H9 (cell line): ENCODE data around the gene MC1R. TPM values are rescaled to one million over a fixed set of nuclear protein-coding genes. Genes with fewer than 3 reads are reported as not detected.
"Not testable (repeated sequence)": the region's sequence is repeated elsewhere in the genome, so short reads cannot be mapped to it uniquely, and the experiment has no call there.

ENCODE experiments used
- DNase-seq: peaks from one replicate; pipeline ENCODE4 v3.0.0-alpha.2; 2017
- H2AFZ ChIP-seq: one replicate; pipeline ENCODE4 v1.6.1; 2013; ENCODE audit warnings: mild to moderate bottlenecking, low read length, control low read depth, moderate library complexity
- H2AK5ac ChIP-seq: 2 replicates; pipeline ENCODE4 v1.6.1; 2013; ENCODE audit warnings: low read length, control low read depth, mixed read lengths; ENCODE audit not compliant: insufficient read length
- H2BK120ac ChIP-seq: one replicate; pipeline ENCODE4 v1.6.1; 2013; ENCODE audit warnings: low read depth, mild to moderate bottlenecking, low read length, control low read depth, inconsistent platforms; ENCODE audit not compliant: poor library complexity, severe bottlenecking
- H2BK12ac ChIP-seq: 2 replicates; pipeline ENCODE4 v1.6.1; 2013; ENCODE audit warnings: low read length, control low read depth, mixed read lengths, low read depth; ENCODE audit not compliant: insufficient read length
- H2BK15ac ChIP-seq: 2 replicates; pipeline ENCODE4 v1.6.1; 2013; ENCODE audit warnings: low read depth, low read length, control low read depth
- H2BK20ac ChIP-seq: one replicate; pipeline ENCODE4 v1.6.1; 2013; ENCODE audit warnings: low read depth, mild to moderate bottlenecking, low read length, control low read depth, inconsistent platforms; ENCODE audit not compliant: poor library complexity, severe bottlenecking
- H2BK5ac ChIP-seq: 2 replicates; pipeline ENCODE4 v1.6.1; 2013; ENCODE audit warnings: low read length, control low read depth, mixed read lengths; ENCODE audit not compliant: insufficient read length
- H3K14ac ChIP-seq: 2 replicates; pipeline ENCODE4 v1.6.1; 2013; ENCODE audit warnings: low read length, control low read depth; ENCODE audit not compliant: insufficient read depth
- H3K18ac ChIP-seq: 2 replicates; pipeline ENCODE4 v1.6.1; 2013; ENCODE audit warnings: low read depth, mild to moderate bottlenecking, mixed read lengths, low read length, control low read depth; ENCODE audit not compliant: insufficient read length
- H3K23ac ChIP-seq: 2 replicates; pipeline ENCODE4 v1.6.1; 2013; ENCODE audit warnings: low read length, control low read depth, mixed read lengths, low read depth; ENCODE audit not compliant: insufficient read length
- H3K23me2 ChIP-seq: 2 replicates; pipeline ENCODE4 v1.6.1; 2013; ENCODE audit warnings: low read depth, mild to moderate bottlenecking, mixed read lengths, low read length, control low read depth; ENCODE audit not compliant: insufficient read length, poor library complexity, severe bottlenecking
- H3K27ac ChIP-seq: 2 replicates; pipeline ENCODE4 v1.5.1; 2013; ENCODE audit warnings: low read length, control low read depth, mixed read lengths, low read depth; ENCODE audit not compliant: insufficient read length
- H3K27me3 ChIP-seq: 2 replicates; pipeline ENCODE4 v1.6.1; 2013; ENCODE audit warnings: low read length, control low read depth, inconsistent platforms; ENCODE audit not compliant: insufficient read depth
- H3K4ac ChIP-seq: 2 replicates; pipeline ENCODE4 v1.6.1; 2013; ENCODE audit warnings: low read depth, mild to moderate bottlenecking, control low read depth, inconsistent platforms, low read length, moderate library complexity
- H3K4me1 ChIP-seq: 2 replicates; pipeline ENCODE4 v1.6.1; 2013; ENCODE audit warnings: low read length, control low read depth, inconsistent platforms; ENCODE audit not compliant: insufficient read depth
- H3K4me2 ChIP-seq: 2 replicates; pipeline ENCODE4 v1.6.1; 2013; ENCODE audit warnings: low read length, control low read depth, mixed read lengths; ENCODE audit not compliant: insufficient read length, insufficient read depth
- H3K56ac ChIP-seq: 2 replicates; pipeline ENCODE4 v1.6.1; 2013; ENCODE audit warnings: low read depth, mild to moderate bottlenecking, mixed read lengths, low read length, control low read depth; ENCODE audit not compliant: insufficient read length
- H3K79me1 ChIP-seq: 2 replicates; pipeline ENCODE4 v1.6.1; 2013; ENCODE audit warnings: low read depth, mild to moderate bottlenecking, moderate library complexity, low read length, control low read depth, inconsistent platforms; ENCODE audit not compliant: insufficient read depth, poor library complexity, severe bottlenecking
- H3K79me2 ChIP-seq: 2 replicates; pipeline ENCODE4 v1.6.1; 2013; ENCODE audit warnings: low read length, control low read depth, inconsistent platforms; ENCODE audit not compliant: insufficient read depth
- H3K9ac ChIP-seq: 2 replicates; pipeline ENCODE4 v1.6.1; 2013; ENCODE audit warnings: low read length, control low read depth, mixed read lengths; ENCODE audit not compliant: insufficient read length; ENCODE audit errors: extremely low read depth
- H3K9me3 ChIP-seq: one replicate; pipeline ENCODE4 v1.6.1; 2013; ENCODE audit warnings: low read depth, low read length, inconsistent platforms; ENCODE audit not compliant: control insufficient read depth
- H3T11ph ChIP-seq: one replicate; pipeline ENCODE4 v1.6.1; 2013; ENCODE audit warnings: mild to moderate bottlenecking, low read length, control low read depth, inconsistent platforms
- H4K20me1 ChIP-seq: one replicate; pipeline ENCODE4 v1.6.1; 2013; ENCODE audit not compliant: control insufficient read depth, insufficient read length, insufficient read depth
- H4K5ac ChIP-seq: 2 replicates; pipeline ENCODE4 v1.6.1; 2013; ENCODE audit warnings: low read depth, mild to moderate bottlenecking, mixed read lengths, low read length, control low read depth; ENCODE audit not compliant: insufficient read length
- H4K8ac ChIP-seq: replicated peaks from 2 replicates; pipeline ENCODE4 v1.6.1; 2013; ENCODE audit warnings: low read length, control low read depth, mixed read lengths, low read depth; ENCODE audit not compliant: insufficient read length
- H4K91ac ChIP-seq: 2 replicates; pipeline ENCODE4 v1.6.1; 2013; ENCODE audit warnings: low read depth, mild to moderate bottlenecking, moderate library complexity, mixed read lengths, low read length, control low read depth; ENCODE audit not compliant: insufficient read length
- H3K27ac Mint-ChIP-seq, 3 experiments: 2 replicates in 2 of 3; 3 replicates in 1 of 3; pipeline ENCODE4 v1.8.0; 2020 to 2021; ENCODE audit warnings: mixed read lengths in 3 of 3, mild to moderate bottlenecking in 1 of 3, moderate library complexity in 1 of 3
- H3K27me3 Mint-ChIP-seq: 2 replicates; pipeline ENCODE4 v1.8.0; 2021; ENCODE audit warnings: low read depth, mild to moderate bottlenecking, moderate library complexity, mixed read lengths
- H3K36me3 Mint-ChIP-seq, 3 experiments: 2 replicates in 2 of 3; 3 replicates in 1 of 3; pipeline ENCODE4 v1.8.0; 2020 to 2021; ENCODE audit warnings: low read depth in 3 of 3, mixed read lengths in 3 of 3; ENCODE audit not compliant: insufficient read depth in 1 of 3
- H3K4me1 Mint-ChIP-seq, 2 experiments: 2 replicates each; pipeline ENCODE4 v1.8.0; 2020; ENCODE audit warnings: mixed read lengths in 2 of 2
- H3K4me3 Mint-ChIP-seq, 2 experiments: 2 replicates in 1 of 2; 3 replicates in 1 of 2; pipeline ENCODE4 v1.8.0; 2020 to 2021; ENCODE audit warnings: mild to moderate bottlenecking in 2 of 2, mixed read lengths in 2 of 2, moderate library complexity in 1 of 2
- H3K9me3 Mint-ChIP-seq, 2 experiments: 2 replicates in 1 of 2; 3 replicates in 1 of 2; pipeline ENCODE4 v1.8.0; 2020; ENCODE audit warnings: mild to moderate bottlenecking in 2 of 2, mixed read lengths in 2 of 2, moderate library complexity in 1 of 2
- WGBS: extraction: QIAGEN DNeasy Blood & Tissue Kit; methylation state at CpG from one replicate; pipeline ENCODE4 v1.1.7; 2013; ENCODE audit warnings: missing lambda C conversion rate, low lambda C conversion rate, mixed read lengths; ENCODE audit not compliant: insufficient read length; ENCODE audit errors: extremely low coverage; 5-methylcytosine and 5-hydroxymethylcytosine counted together
- total RNA-seq: library from RNA; stranded (reverse); gene quantifications from 2 replicates; pipeline ENCODE4 v1.2.1, GENCODE V29; 2021
- TF ChIP-seq, protein P1 (sequence below): fragments of 200-600 bp; sonication (generic); conservative IDR thresholded peaks from 3 replicates; pipeline ENCODE4 v1.8.0; 2021; ENCODE audit warnings: antibody characterized with exemption, mild to moderate bottlenecking

The MC1R gene
- total RNA-seq, 1 experiment from 2014 or later, result 4.7 TPM

DNA sequence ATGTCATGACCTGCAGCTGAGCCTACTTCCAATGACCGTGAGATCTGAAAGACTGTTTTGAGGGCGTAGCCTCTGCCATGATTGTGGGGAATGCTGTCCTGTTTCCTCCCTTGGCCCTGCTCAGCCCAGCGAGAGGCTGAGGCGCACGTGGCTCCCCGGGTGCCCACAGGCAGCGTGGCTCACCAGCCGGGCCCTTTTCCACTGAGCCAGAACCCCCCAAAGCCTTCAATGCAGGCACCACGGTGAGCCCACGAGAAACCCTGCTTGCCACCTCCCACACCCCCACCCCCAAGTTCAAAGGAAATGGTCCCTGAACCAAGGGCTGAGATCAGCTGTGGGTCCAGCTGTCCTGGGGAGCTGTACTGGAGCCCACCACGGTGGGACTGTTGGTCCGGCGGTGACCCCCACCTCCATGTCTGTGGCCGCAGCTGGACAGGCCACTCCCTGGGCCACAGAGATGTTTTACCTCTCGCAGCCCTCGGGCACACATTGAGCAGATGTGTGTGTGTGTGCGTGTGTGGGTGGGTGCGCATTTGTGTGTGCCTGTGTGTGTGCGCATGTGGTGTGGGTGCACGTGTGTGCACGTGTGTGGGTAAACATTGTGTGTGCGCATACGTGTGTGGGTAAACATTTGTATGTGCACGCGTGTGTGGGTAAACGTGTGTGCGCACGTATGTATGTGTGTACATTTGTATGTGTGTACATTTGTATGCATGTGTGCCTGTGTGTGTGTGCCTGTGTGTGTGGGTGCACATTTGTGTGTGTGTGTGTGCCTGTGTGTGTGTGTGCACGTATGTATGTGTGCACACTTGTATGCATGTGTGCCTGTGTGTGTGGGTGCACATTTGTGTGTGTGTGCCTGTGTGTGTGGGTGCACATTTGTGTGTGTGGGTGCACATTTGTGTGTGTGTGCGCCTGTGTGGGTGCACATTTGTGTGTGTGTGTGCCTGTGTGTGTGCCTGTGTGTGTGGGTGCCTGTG is 5.0 kb upstream of the MC1R start:
- H3K4me2 ChIP-seq, result no peak overlapping the region
- no peak overlapping the region for H4K91ac ChIP-seq
- H3K14ac ChIP-seq, result no peak overlapping the region
- WGBS, result no CpG with 5 or more reads among the region's 30 CpGs
- no peak overlapping the region for H3K56ac ChIP-seq
- no peak overlapping the region for H2AFZ ChIP-seq
- peaks cover 8% of the 10 kb centered on the region for H3K23me2 ChIP-seq
- no peak overlapping the region for H2AK5ac ChIP-seq
- no peak overlapping the region for H3K23ac ChIP-seq
- DNase-seq, result no peak
- TF ChIP-seq, protein P1, sequence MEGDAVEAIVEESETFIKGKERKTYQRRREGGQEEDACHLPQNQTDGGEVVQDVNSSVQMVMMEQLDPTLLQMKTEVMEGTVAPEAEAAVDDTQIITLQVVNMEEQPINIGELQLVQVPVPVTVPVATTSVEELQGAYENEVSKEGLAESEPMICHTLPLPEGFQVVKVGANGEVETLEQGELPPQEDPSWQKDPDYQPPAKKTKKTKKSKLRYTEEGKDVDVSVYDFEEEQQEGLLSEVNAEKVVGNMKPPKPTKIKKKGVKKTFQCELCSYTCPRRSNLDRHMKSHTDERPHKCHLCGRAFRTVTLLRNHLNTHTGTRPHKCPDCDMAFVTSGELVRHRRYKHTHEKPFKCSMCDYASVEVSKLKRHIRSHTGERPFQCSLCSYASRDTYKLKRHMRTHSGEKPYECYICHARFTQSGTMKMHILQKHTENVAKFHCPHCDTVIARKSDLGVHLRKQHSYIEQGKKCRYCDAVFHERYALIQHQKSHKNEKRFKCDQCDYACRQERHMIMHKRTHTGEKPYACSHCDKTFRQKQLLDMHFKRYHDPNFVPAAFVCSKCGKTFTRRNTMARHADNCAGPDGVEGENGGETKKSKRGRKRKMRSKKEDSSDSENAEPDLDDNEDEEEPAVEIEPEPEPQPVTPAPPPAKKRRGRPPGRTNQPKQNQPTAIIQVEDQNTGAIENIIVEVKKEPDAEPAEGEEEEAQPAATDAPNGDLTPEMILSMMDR, result no peak
- H4K5ac ChIP-seq, result no peak overlapping the region
- peaks cover 1% of the 10 kb centered on the region for H3K27me3 Mint-ChIP-seq
- H3K27ac Mint-ChIP-seq, result peak overlapping the region in 2 of 3 experiments; percentile 44 to 91; a peak in 2 of 7 replicates
- no peaks in the 10 kb centered on the region for H4K20me1 ChIP-seq
- no peak overlapping the region for H4K8ac ChIP-seq
- H2BK20ac ChIP-seq, result no peak overlapping the region
- H3K18ac ChIP-seq, result no peak overlapping the region
- no peak overlapping the region for H2BK12ac ChIP-seq
- peaks cover 3 to 11% of the 10 kb centered on the region in 2 experiments; a peak in 3 of 4 replicates for H3K4me1 Mint-ChIP-seq
- no peak overlapping the region for H3T11ph ChIP-seq
- no peaks in the 10 kb centered on the region for H3K9me3 ChIP-seq
- no peak overlapping the region for H3K27ac ChIP-seq
- no peak overlapping the region for H2BK5ac ChIP-seq
- H2BK15ac ChIP-seq, result no peak overlapping the region
- no peaks in the 10 kb centered on the region for H3K4me1 ChIP-seq
- H3K9me3 Mint-ChIP-seq, result peaks cover 1 to 2% of the 10 kb centered on the region in 2 experiments; a peak in 2 of 5 replicates
- peaks cover 15 to 22% (median 22%) of the 10 kb centered on the region in 3 experiments; a peak in 6 of 7 replicates for H3K36me3 Mint-ChIP-seq
- H3K79me2 ChIP-seq, result no peaks in the 10 kb centered on the region
- H3K4ac ChIP-seq, result no peak overlapping the region
- no peaks in the 10 kb centered on the region for H3K79me1 ChIP-seq
- H3K9ac ChIP-seq, result no peak overlapping the region
- H3K27me3 ChIP-seq, result no peaks in the 10 kb centered on the region
- H2BK120ac ChIP-seq, result no peak overlapping the region
- H3K4me3 Mint-ChIP-seq, result peak overlapping the region in 1 of 2 experiments; percentile 14; a peak in 1 of 5 replicates

DNA sequence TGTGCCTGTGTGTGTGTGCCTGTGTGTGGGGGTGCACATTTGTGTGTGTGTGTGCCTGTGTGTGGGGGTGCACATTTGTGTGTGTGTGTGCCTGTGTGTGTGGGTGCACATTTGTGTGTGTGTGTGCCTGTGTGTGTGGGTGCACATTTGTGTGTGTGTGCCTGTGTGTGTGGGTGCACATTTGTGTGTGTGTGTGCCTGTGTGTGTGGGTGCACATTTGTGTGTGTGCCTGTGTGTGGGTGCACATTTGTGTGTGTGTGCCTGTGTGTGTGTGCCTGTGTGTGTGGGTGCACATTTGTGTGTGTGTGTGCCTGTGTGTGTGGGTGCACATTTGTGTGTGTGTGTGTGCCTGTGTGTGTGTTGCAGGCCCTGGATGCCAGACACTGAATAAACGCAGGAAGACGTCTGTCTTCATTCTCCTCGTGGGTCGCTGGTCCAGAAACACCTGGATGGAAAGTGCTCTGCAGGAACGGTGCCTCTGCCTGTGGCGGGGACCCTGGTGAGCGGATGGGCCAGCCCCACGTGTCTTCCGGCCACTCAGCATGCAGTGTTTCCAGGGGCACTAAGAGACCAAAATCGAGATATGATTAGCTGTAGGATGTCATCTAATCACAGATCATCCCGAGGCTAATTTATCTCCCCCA is 3.9 kb upstream of the MC1R start:
- not testable (repeated sequence) for H3K79me2 ChIP-seq, H3K9me3 Mint-ChIP-seq, H2BK20ac ChIP-seq, H3K27ac ChIP-seq, H3K9ac ChIP-seq, H4K91ac ChIP-seq, H3K9me3 ChIP-seq, H2BK5ac ChIP-seq, H3K4ac ChIP-seq, H4K8ac ChIP-seq, H3K14ac ChIP-seq, H3K4me2 ChIP-seq, H2AK5ac ChIP-seq, H4K5ac ChIP-seq, H3K4me3 Mint-ChIP-seq, H3K23ac ChIP-seq, H3K79me1 ChIP-seq, H3K4me1 ChIP-seq, H2BK15ac ChIP-seq, DNase-seq, H2BK120ac ChIP-seq, H2AFZ ChIP-seq, H3K56ac ChIP-seq, H3K23me2 ChIP-seq, H3T11ph ChIP-seq, H3K18ac ChIP-seq, H2BK12ac ChIP-seq, H4K20me1 ChIP-seq, H3K27me3 ChIP-seq
- H3K36me3 Mint-ChIP-seq, result peaks cover 9 to 17% (median 14%) of the 10 kb centered on the region in 3 experiments; a peak in 6 of 7 replicates
- peaks cover 5 to 11% of the 10 kb centered on the region in 2 experiments for H3K4me1 Mint-ChIP-seq
- peaks cover 11% of the 10 kb centered on the region for H3K27me3 Mint-ChIP-seq
- no CpG with 5 or more reads among the region's 11 CpGs for WGBS
- H3K27ac Mint-ChIP-seq, result peak overlapping the region in 1 of 3 experiments; percentile 48; a peak in 1 of 7 replicates
